ENCODE results near the gene MFAP2. TPM values are rescaled to one million over a fixed set of nuclear protein-coding genes. Genes with fewer than 3 reads are reported as not detected.

Gene MFAP2
- 100 to 1,000 TPM in 4 of 10 donors, 10 to 100 TPM in 6; 50.9 to 206 (median 95.5) TPM for polyA plus RNA-seq (ENCODE audit: insufficient read length in 10 of 10)
- long read RNA-seq, donor 1, transcript MFAP2-202 (9 exons, 1,260 nt): major isoform, 17 of 36 reads
- long read RNA-seq, donor 1, partial matches to known transcripts: 11 of 36 reads
- long read RNA-seq, donor 1, other reads (novel, unspliced or antisense): 8 of 36 reads
- long read RNA-seq, donor 2, transcript MFAP2-202 (9 exons, 1,260 nt): major isoform, 18 of 32 reads
- long read RNA-seq, donor 2, partial matches to known transcripts: 6 of 32 reads
- long read RNA-seq, donor 2, other reads (novel, unspliced or antisense): 7 of 32 reads
- long read RNA-seq, donor 3: 0 reads
- long read RNA-seq, donor 4, transcript MFAP2-202 (9 exons, 1,260 nt): major isoform, 24 of 42 reads
- long read RNA-seq, donor 4, partial matches to known transcripts: 8 of 42 reads
- long read RNA-seq, donor 4, other reads (novel, unspliced or antisense): 9 of 42 reads
- long read RNA-seq, donor 5, transcript MFAP2-202 (9 exons, 1,260 nt): major isoform, 34 of 94 reads
- long read RNA-seq, donor 5, partial matches to known transcripts: 51 of 94 reads
- long read RNA-seq, donor 5, other reads (novel, unspliced or antisense): 8 of 94 reads
- long read RNA-seq, donor 6, transcript MFAP2-202 (9 exons, 1,260 nt): major isoform, 34 of 77 reads
- long read RNA-seq, donor 6, partial matches to known transcripts: 16 of 77 reads
- long read RNA-seq, donor 6, other reads (novel, unspliced or antisense): 24 of 77 reads
- long read RNA-seq, donor 7, transcript MFAP2-202 (9 exons, 1,260 nt): major isoform, 28 of 44 reads
- long read RNA-seq, donor 7, partial matches to known transcripts: 5 of 44 reads
- long read RNA-seq, donor 7, other reads (novel, unspliced or antisense): 10 of 44 reads
- long read RNA-seq, donor 8, transcript MFAP2-202 (9 exons, 1,260 nt): major isoform, 23 of 67 reads
- long read RNA-seq, donor 8, partial matches to known transcripts: 11 of 67 reads
- long read RNA-seq, donor 8, other reads (novel, unspliced or antisense): 32 of 67 reads
- long read RNA-seq, donor 9, partial matches to known transcripts: 0 of 2 reads
- long read RNA-seq, donor 9, other reads (novel, unspliced or antisense): 0 of 2 reads

- DNase-seq: peak in 2 of 3 donors; percentile 48 to 77
Measured at GRCh38 chr1:16980473-16981268, at the start of gene MFAP2. MFAP2 (minus strand) TSS chr1:16980620; CDS start chr1:16978273, 2,347 bp downstream.

GRCh38 chr1:17030206-17030605 lies 49.8 kb upstream of the MFAP2 start:
- DNase-seq: no peak

GRCh38 chr1:17028662-17029188 lies 48.3 kb upstream of the MFAP2 start:
- DNase-seq: no peak

- no peak for DNase-seq
Measured at GRCh38 chr1:17027900-17028299, 47.5 kb upstream of the MFAP2 start.

GRCh38 chr1:17027403-17027802 lies 47.0 kb upstream of the MFAP2 start:
- DNase-seq: no peak

GRCh38 chr1:17024721-17025120 lies 44.3 kb upstream of the MFAP2 start:
- no peak for DNase-seq

- no peak for DNase-seq
Measured at GRCh38 chr1:17023573-17023972, 43.2 kb upstream of the MFAP2 start.

GRCh38 chr1:17023102-17023501 lies 42.7 kb upstream of the MFAP2 start:
- DNase-seq: no peak

- no peak for DNase-seq
Measured at GRCh38 chr1:17021896-17022295, 41.5 kb upstream of the MFAP2 start.

GRCh38 chr1:17020502-17020901 lies 40.1 kb upstream of the MFAP2 start:
- DNase-seq: no peak

GRCh38 chr1:17018849-17019248 lies 38.4 kb upstream of the MFAP2 start:
- no peak for DNase-seq

GRCh38 chr1:17017435-17017834 lies 37.0 kb upstream of the MFAP2 start:
- no peak for DNase-seq

- no peak for DNase-seq
Measured at GRCh38 chr1:17016317-17016661, 35.9 kb upstream of the MFAP2 start.

- no peak for DNase-seq
Measured at GRCh38 chr1:17014671-17015567, 34.5 kb upstream of the MFAP2 start.

- peak in 1 of 3 donors; percentile 32 for DNase-seq
Measured at GRCh38 chr1:17013491-17014320, 33.3 kb upstream of the MFAP2 start.

GRCh38 chr1:17012775-17013490 lies 32.5 kb upstream of the MFAP2 start:
- no peak for DNase-seq

- DNase-seq: peak; percentile 61 to 87 (median 77)
Measured at GRCh38 chr1:17011439-17012307, 31.3 kb upstream of the MFAP2 start, which contains the start of gene ATP13A2. ATP13A2 (minus strand) TSS chr1:17011928; CDS start chr1:17011738, 190 bp downstream.

Data from muscle of back (tissue), 13 donors.